HG03432 (cell line): Measurements from ENCODE around the gene SEPTIN1.
A peak's percentile ranks its signal among the peaks of the same experiment; 100 is the strongest.
"Not testable (repeated sequence)": the region's sequence is repeated elsewhere in the genome, so short reads cannot be mapped to it uniquely, and the experiment has no call there.

Source experiments
- ATAC-seq: cut with Tn5 transposase; IDR thresholded peaks from one replicate; pipeline ENCODE4 v1.9.1; 2021; ENCODE audit warnings: mild to moderate bottlenecking, moderate library complexity; ENCODE audit not compliant: unreplicated experiment

Gene SEPTIN1

GRCh38 chr16:30406795-30407101, 24.4 kb upstream of the SEPTIN1 start:
- ATAC-seq = peak; percentile 4

GRCh38 chr16:30401768-30402425, 19.5 kb upstream of the SEPTIN1 start:
- ATAC-seq = no peak

- no peak for ATAC-seq
Measured at GRCh38 chr16:30399435-30400186, 17.2 kb upstream of the SEPTIN1 start.

GRCh38 chr16:30398661-30399434, 16.5 kb upstream of the SEPTIN1 start:
- ATAC-seq = no peak

- no peak for ATAC-seq
Measured at GRCh38 chr16:30397776-30398660, 15.7 kb upstream of the SEPTIN1 start.

- ATAC-seq = no peak
Measured at GRCh38 chr16:30397056-30397455, 14.7 kb upstream of the SEPTIN1 start.

- ATAC-seq = not testable (repeated sequence)
Measured at GRCh38 chr16:30396627-30397026, 14.3 kb upstream of the SEPTIN1 start.

GRCh38 chr16:30395992-30396585, 13.7 kb upstream of the SEPTIN1 start:
- ATAC-seq = no peak

- peak; percentile 68 for ATAC-seq
Measured at GRCh38 chr16:30395155-30395991, 13.0 kb upstream of the SEPTIN1 start, which contains the start of gene ZNF48. ZNF48 (plus strand) TSS chr16:30395420; CDS start chr16:30395795, 375 bp downstream.

GRCh38 chr16:30394592-30395154, 12.3 kb upstream of the SEPTIN1 start:
- no peak for ATAC-seq

- ATAC-seq = no peak
Measured at GRCh38 chr16:30383521-30383920, 1.2 kb upstream of the SEPTIN1 start.

- no peak for ATAC-seq
Measured at GRCh38 chr16:30381291-30382041, 895 bp downstream of the SEPTIN1 start.

- no peak for ATAC-seq
Measured at GRCh38 chr16:30380803-30381208, 1.6 kb downstream of the SEPTIN1 start.

GRCh38 chr16:30380072-30380802, 2.1 kb downstream of the SEPTIN1 start:
- ATAC-seq = no peak

GRCh38 chr16:30379158-30379783, 3.1 kb downstream of the SEPTIN1 start:
- no peak for ATAC-seq

GRCh38 chr16:30378236-30379157, 3.9 kb downstream of the SEPTIN1 start:
- peak; percentile 86 for ATAC-seq
